Coronary artery (tissue), 2 donors: ENCODE results near the gene COL20A1.

ENCODE experiments used
- DNase-seq: peaks from one replicate; pipeline ENCODE4 v3.0.0-alpha.2; 2017; ENCODE audit warnings: low spot score
- H3K27ac ChIP-seq, 2 donors: fragments of 200-600 bp; sonication (generic); one replicate each; pipeline ENCODE4 v1.5.1; 2016 to 2019
- H3K4me3 ChIP-seq: fragments of 200-600 bp; sonication (generic); 2 replicates; pipeline ENCODE4 v1.5.1; 2016; ENCODE audit warnings: mild to moderate bottlenecking, moderate library complexity
- TF ChIP-seq, protein P1 (sequence below): fragments of 200-600 bp; sonication (generic); IDR thresholded peaks from one replicate; pipeline ENCODE4 v1.5.1; 2019; ENCODE audit warnings: antibody characterized with exemption

Gene COL20A1

DNA sequence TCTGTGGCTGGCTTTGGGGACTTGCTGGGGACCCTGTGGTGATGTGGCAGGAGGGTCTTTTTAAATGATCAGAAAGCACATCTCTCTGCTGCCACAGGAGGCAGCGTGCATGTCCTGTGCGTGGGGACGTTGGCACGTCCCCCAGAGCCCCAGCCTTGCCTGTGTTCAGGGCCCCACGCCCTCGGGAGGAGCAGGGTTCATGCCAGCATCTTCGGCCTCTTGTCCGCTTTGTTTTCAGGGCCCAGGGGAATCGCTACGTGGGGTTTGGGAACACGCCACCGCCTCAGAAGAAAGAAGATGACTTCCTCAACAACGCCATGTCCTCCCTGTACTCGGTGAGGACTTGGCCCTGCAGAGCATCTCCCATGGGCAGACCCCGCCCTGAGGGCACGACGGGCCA lies 14.3 kb upstream of the COL20A1 start:
- TF ChIP-seq, protein P1, sequence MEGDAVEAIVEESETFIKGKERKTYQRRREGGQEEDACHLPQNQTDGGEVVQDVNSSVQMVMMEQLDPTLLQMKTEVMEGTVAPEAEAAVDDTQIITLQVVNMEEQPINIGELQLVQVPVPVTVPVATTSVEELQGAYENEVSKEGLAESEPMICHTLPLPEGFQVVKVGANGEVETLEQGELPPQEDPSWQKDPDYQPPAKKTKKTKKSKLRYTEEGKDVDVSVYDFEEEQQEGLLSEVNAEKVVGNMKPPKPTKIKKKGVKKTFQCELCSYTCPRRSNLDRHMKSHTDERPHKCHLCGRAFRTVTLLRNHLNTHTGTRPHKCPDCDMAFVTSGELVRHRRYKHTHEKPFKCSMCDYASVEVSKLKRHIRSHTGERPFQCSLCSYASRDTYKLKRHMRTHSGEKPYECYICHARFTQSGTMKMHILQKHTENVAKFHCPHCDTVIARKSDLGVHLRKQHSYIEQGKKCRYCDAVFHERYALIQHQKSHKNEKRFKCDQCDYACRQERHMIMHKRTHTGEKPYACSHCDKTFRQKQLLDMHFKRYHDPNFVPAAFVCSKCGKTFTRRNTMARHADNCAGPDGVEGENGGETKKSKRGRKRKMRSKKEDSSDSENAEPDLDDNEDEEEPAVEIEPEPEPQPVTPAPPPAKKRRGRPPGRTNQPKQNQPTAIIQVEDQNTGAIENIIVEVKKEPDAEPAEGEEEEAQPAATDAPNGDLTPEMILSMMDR = no peak
- DNase-seq = no peak

DNA sequence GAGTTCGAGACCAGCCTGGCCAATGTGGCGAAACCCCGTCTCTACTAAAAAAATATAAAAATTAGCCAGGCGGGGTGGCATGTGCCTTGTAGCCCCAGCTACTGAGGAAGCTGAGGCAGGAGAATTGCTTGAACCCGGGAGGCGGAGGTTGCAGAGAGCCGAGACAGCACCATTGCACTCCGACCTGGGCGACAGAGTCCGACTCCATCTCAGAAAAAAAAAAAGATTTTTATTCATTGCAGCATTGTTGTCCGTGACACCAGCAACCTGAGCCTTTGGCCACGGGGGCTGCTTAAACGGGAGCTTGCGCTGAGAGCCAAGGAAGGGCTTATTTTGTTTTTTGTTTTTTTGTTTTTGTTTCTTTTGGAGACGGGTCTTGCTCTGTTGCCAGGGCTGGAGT lies 13.1 kb upstream of the COL20A1 start:
- H3K4me3 ChIP-seq = no peak overlapping the region
- no peak overlapping the region for H3K27ac ChIP-seq
- DNase-seq = no peak
- TF ChIP-seq, protein P1 = no peak

More for the DNA sequence above, 14.3 kb upstream of the COL20A1 start:
- no peak overlapping the region for H3K27ac ChIP-seq
- H3K4me3 ChIP-seq = no peak overlapping the region

DNA sequence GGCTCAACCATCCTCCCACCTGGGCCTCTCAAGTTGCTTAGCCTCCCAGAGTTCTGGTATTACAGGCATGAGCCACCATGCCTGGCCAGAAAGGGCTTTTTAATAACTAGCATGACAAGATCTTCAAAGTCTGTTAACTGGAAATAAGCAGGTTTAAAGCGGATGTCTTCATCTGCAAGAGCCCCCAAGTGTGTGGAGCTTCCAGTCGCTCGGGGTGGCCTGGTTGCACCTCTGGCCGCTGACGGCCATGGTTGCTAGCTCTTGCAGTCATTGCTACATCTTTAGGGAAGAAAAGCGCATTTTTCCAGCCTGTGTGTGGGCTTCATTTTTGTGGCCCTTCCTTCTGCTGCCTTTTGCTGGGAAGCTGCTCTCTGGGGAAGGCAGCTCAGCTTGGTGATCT lies 12.6 kb upstream of the COL20A1 start:
- no peak overlapping the region for H3K4me3 ChIP-seq
- TF ChIP-seq, protein P1 = no peak

DNA sequence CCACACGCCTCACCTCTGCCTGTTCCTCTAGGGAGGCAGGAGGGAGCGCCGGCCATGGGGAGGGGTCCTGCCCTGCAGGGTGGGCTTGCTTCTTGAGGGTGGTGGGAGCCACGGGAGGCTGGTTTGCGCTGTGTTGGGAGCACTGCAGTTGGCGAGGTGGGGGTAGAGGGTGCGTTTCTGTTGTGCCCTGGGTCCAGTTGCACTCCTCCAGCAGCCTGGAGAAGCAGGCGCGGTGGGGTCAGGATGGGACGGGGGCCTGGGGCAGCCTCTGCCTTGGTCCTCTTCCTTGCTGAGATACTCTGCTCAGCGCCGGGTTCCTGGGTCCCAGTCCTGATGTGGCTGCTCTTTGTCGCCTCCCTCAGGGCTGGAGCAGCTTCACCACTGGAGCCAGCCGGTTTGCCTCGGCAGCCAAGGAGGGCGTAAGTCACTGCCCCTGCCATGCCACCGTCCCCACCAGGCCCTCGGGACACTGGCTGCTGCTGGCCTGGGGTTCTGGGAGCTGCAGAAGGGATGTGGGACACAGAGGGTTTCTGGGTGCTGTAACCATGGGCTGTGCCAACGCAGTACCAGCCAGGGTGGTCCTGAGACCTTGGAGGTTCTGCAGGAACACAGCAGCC lies 11.9 kb upstream of the COL20A1 start:
- TF ChIP-seq, protein P1 = no peak
- DNase-seq = no peak
- no peak overlapping the region for H3K4me3 ChIP-seq
- no peak overlapping the region for H3K27ac ChIP-seq

More for the DNA sequence above, 12.6 kb upstream of the COL20A1 start:
- H3K27ac ChIP-seq = no peak overlapping the region
- no peak for DNase-seq

DNA sequence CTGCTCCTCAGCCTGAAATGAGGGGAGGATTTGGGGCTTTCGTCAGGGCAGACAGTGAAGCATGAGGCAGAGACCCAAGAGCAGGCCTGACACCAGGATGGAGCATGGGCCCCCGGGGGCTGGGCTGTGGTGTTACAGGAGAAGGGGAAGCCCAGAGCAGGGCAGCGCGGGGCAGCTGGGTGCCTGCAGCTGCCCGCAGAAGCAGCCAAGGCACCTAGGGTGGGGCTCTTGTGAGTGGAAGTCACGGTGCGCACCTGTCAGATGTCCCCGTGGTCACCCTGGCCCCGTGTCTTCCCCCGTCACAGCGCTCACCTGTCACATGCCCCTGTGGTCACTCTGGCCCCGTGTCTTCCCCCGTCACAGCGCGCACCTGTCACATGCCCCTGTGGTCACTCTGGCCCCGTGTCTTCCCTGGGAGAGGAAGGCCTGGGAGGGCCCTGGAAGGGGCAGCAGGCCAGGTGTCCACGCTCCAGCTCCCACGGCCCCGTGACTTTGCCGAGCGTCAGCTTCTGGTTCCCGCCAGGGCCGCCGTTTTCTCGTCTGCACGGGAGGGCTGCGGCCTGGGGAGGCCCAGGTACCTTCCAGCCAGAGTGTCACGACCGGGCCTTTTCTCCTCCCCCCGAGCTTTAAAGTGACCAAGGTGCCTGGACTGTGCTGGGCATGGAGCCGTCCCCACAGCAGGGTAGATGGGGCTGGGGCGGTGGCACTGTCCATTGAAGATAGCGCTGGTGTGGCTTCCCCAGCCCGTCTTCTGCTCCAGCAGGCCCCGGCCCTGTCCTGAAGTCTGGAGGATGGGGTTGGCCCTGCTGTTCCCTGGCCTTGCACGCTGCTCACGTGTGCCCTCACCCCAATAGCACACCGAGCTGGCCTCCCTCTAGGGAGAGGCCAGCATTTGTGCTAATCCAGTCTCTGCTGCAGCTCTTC lies 11.0 kb upstream of the COL20A1 start:
- Histone ChIP-seq H3K27ac (no peak overlapping the region), H3K4me3 (no peak overlapping the region)
- TF ChIP-seq, protein P1 = no peak
- no peak for DNase-seq

DNA sequence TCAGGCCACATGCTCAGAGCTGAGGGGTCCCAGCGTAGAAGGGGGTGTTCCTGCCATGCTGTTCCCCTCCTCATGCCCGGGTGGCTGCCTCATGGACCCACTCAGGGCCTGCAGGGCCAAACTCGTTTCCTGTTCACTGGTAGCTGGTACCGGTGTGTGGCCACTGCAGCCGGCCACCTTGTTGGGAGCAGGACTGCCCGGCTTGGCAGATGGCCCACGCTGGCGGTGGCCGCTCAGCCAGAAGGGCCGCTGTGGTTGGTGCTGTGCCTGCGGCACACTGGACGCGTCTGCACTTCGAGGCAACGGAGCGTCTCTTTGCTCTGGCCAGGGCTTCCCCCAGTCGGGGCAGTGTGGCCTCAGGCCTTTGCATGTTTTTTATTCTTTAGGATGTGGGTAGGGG lies 10.0 kb upstream of the COL20A1 start:
- no peak overlapping the region for H3K27ac ChIP-seq
- TF ChIP-seq, protein P1 = no peak
- DNase-seq = no peak
- H3K4me3 ChIP-seq = no peak overlapping the region
